GM23338 (cell line): ENCODE measurements around the gene FBXO33. TPM values are rescaled to one million over a fixed set of nuclear protein-coding genes. Genes with fewer than 3 reads are reported as not detected.

Experiments used
- ATAC-seq: fragments of 200-7000 bp; cut with Tn5 transposase; 3 replicates; pipeline ENCODE4 v1.9.1; 2020
- DNase-seq: peaks from one replicate; pipeline ENCODE4 v3.0.0-alpha.2; 2015; ENCODE audit warnings: low spot score
- H2AFZ ChIP-seq: fragments of 200-600 bp; sonication (generic); 2 replicates; pipeline ENCODE4 v1.8.0; 2016; ENCODE audit warnings: antibody characterized with exemption, mild to moderate bottlenecking, moderate library complexity
- H3F3A ChIP-seq: fragments of 200-600 bp; sonication (generic); replicated peaks from 2 replicates; pipeline ENCODE4 v1.8.0; 2017; ENCODE audit warnings: antibody characterized with exemption, mixed run types, low read depth
- H3K27ac ChIP-seq: fragments of 200-600 bp; sonication (generic); 2 replicates; pipeline ENCODE4 v1.6.1; 2016; ENCODE audit warnings: low read depth
- H3K27me3 ChIP-seq: fragments of 200-600 bp; sonication (generic); 2 replicates; pipeline ENCODE4 v1.8.0; 2016; ENCODE audit warnings: mild to moderate bottlenecking, mixed run types, moderate library complexity; ENCODE audit not compliant: insufficient read depth
- H3K36me3 ChIP-seq: fragments of 200-600 bp; sonication (generic); 2 replicates; pipeline ENCODE4 v1.8.0; 2016; ENCODE audit warnings: mild to moderate bottlenecking; ENCODE audit not compliant: insufficient read depth
- H3K4me1 ChIP-seq: fragments of 200-600 bp; sonication (generic); 2 replicates; pipeline ENCODE4 v1.8.0; 2016; ENCODE audit warnings: mild to moderate bottlenecking, moderate library complexity; ENCODE audit not compliant: insufficient read depth
- H3K4me2 ChIP-seq: fragments of 200-600 bp; sonication (generic); 2 replicates; pipeline ENCODE4 v1.7.1; 2017; ENCODE audit warnings: mixed run types
- H3K4me3 ChIP-seq: fragments of 200-600 bp; sonication (generic); 2 replicates; pipeline ENCODE4 v1.6.1; 2016; ENCODE audit warnings: mixed run types
- H3K79me2 ChIP-seq: fragments of 200-600 bp; sonication (generic); replicated peaks from 2 replicates; pipeline ENCODE4 v1.8.0; 2017; ENCODE audit warnings: mild to moderate bottlenecking; ENCODE audit not compliant: insufficient read depth
- H3K9me2 ChIP-seq: fragments of 200-600 bp; sonication (generic); 2 replicates; pipeline ENCODE4 v1.8.0; 2017; ENCODE audit not compliant: insufficient read depth
- H4K20me1 ChIP-seq: fragments of 200-600 bp; sonication (generic); replicated peaks from 2 replicates; pipeline ENCODE4 v1.8.0; 2017; ENCODE audit warnings: mild to moderate bottlenecking; ENCODE audit not compliant: insufficient read depth
- H3K27ac Mint-ChIP-seq: 2 replicates; pipeline ENCODE4 v1.8.0; 2020; ENCODE audit warnings: inconsistent platforms, mild to moderate bottlenecking, moderate library complexity, mixed read lengths
- H3K27me3 Mint-ChIP-seq: 3 replicates; pipeline ENCODE4 v1.8.0; 2022; ENCODE audit warnings: low read depth, mild to moderate bottlenecking, moderate library complexity, mixed read lengths, inconsistent platforms; ENCODE audit not compliant: insufficient read depth, poor library complexity
- H3K36me3 Mint-ChIP-seq: 3 replicates; pipeline ENCODE4 v1.8.0; 2021; ENCODE audit warnings: low read depth, mild to moderate bottlenecking, inconsistent platforms, moderate library complexity, mixed read lengths
- H3K4me1 Mint-ChIP-seq: 3 replicates; pipeline ENCODE4 v1.8.0; 2020; ENCODE audit warnings: mild to moderate bottlenecking, inconsistent platforms, mixed read lengths
- H3K4me3 Mint-ChIP-seq: 3 replicates; pipeline ENCODE4 v1.8.0; 2021; ENCODE audit warnings: moderate library complexity, mild to moderate bottlenecking, inconsistent platforms, mixed read lengths
- H3K9me3 Mint-ChIP-seq: 3 replicates; pipeline ENCODE4 v1.8.0; 2020; ENCODE audit warnings: moderate library complexity, mild to moderate bottlenecking, inconsistent platforms, mixed read lengths
- CREB1 ChIP-seq: fragments of 250-450 bp; sonication (Bioruptor Pico); IDR thresholded peaks from 2 replicates; pipeline ENCODE4 v1.5.0; 2020; ENCODE audit warnings: low read depth, mild to moderate bottlenecking, moderate library complexity
- CTCF ChIP-seq, 2 experiments: fragments of 200-600 bp in 1 of 2; sonication (generic) in 1 of 2; conservative IDR thresholded peaks; 2 replicates each; pipeline versions ENCODE4 v1.5.1 to v1.6.1; 2016 to 2017; ENCODE audit warnings: antibody characterized with exemption in 2 of 2, low read depth in 2 of 2, mild to moderate bottlenecking in 2 of 2, moderate library complexity in 1 of 2
- ETS1 ChIP-seq: IDR thresholded peaks from 2 replicates; pipeline ENCODE4 v1.6.1; 2016; ENCODE audit warnings: antibody characterized with exemption
- EZH2 ChIP-seq: fragments of 200-600 bp; sonication (generic); IDR thresholded peaks from one replicate; pipeline ENCODE4 v1.8.0; 2017; ENCODE audit warnings: antibody characterized with exemption, mild to moderate bottlenecking, low read depth; ENCODE audit not compliant: unreplicated experiment
- EZH2phosphoT487 ChIP-seq: fragments of 200-600 bp; sonication (generic); IDR thresholded peaks from one replicate; pipeline ENCODE4 v1.8.1; 2018; ENCODE audit warnings: antibody characterized with exemption; ENCODE audit not compliant: unreplicated experiment
- JUNB ChIP-seq: IDR thresholded peaks from one replicate; pipeline ENCODE4 v1.6.1; 2016; ENCODE audit warnings: antibody characterized with exemption; ENCODE audit not compliant: unreplicated experiment
- NANOG ChIP-seq: IDR thresholded peaks from 2 replicates; pipeline ENCODE4 v1.6.1; 2016; ENCODE audit warnings: antibody characterized with exemption, borderline replicate concordance
- POLR2AphosphoS5 ChIP-seq: IDR thresholded peaks from 2 replicates; pipeline ENCODE4 v1.6.1; 2016; ENCODE audit warnings: antibody characterized with exemption, low read depth
- STAT1 ChIP-seq: IDR thresholded peaks from one replicate; pipeline ENCODE4 v1.6.1; 2016; ENCODE audit warnings: antibody characterized with exemption; ENCODE audit not compliant: unreplicated experiment
- ZNF114 ChIP-seq: fragments of 250-450 bp; sonication (Bioruptor Pico); IDR thresholded peaks from 2 replicates; pipeline ENCODE4 v1.5.0; 2020; ENCODE audit warnings: mild to moderate bottlenecking, moderate library complexity
- ZNF331 ChIP-seq: fragments of 250-450 bp; sonication (Bioruptor Pico); IDR thresholded peaks from 2 replicates; pipeline ENCODE4 v1.5.0; 2020; ENCODE audit warnings: low read depth, mild to moderate bottlenecking, moderate library complexity
- polyA plus RNA-seq: library from polyadenylated mRNA; unstranded; fragments of >200 nt; fragmentation: Nextera tagmentation; extraction: Ambion mirVana; gene quantifications from 2 replicates; pipeline ENCODE4 v1.2.1, GENCODE V29; 2016
- total RNA-seq: library from RNA; depleted of rRNA; stranded (reverse); fragments of >200 nt; shearing (Covaris generic); gene quantifications from 2 replicates; pipeline ENCODE4 v1.2.3, GENCODE V29; 2014
- TF ChIP-seq, protein P1 (sequence below): fragments of 250-450 bp; sonication (Bioruptor Pico); IDR thresholded peaks from 2 replicates; pipeline ENCODE4 v1.5.0; 2020; ENCODE audit warnings: mild to moderate bottlenecking, moderate library complexity

FBXO33 gene
- total and polyA plus RNA-seq, 2 experiments from 2014 or later, result 6.7 to 13.1 TPM

GRCh38 chr14:39374851-39375250 is 57.4 kb downstream of the FBXO33 start (continued):
- TF ChIP-seq STAT1 (no peak), NANOG (no peak), EZH2 (no peak), POLR2AphosphoS5 (no peak), CTCF (conservative IDR thresholded peaks at IDR 0.05; ENCODE audit: low read depth in 2 of 2) (no peak), EZH2phosphoT487 (no peak), ETS1 (no peak)

GRCh38 chr14:39372656-39373055 is 59.6 kb downstream of the FBXO33 start:
- Histone ChIP-seq H3K4me3 (no peak overlapping the region), H3F3A (no peaks in the 10 kb centered on the region), H3K27me3 (no peaks in the 10 kb centered on the region), H3K79me2 (no peaks in the 10 kb centered on the region), H3K27ac (no peak overlapping the region), H3K4me2 (no peak overlapping the region), H4K20me1 (no peaks in the 10 kb centered on the region), H3K4me1 (peaks cover 14% of the 10 kb centered on the region), H3K9me2 (no peaks in the 10 kb centered on the region), H3K36me3 (no peaks in the 10 kb centered on the region), H2AFZ (no peak overlapping the region)
- Mint-ChIP-seq H3K27me3 (no peaks in the 10 kb centered on the region), H3K9me3 (no peaks in the 10 kb centered on the region), H3K4me1 (peaks cover 24% of the 10 kb centered on the region), H3K27ac (no peak overlapping the region), H3K4me3 (no peak overlapping the region), H3K36me3 (no peaks in the 10 kb centered on the region)
- ATAC-seq (no peak), DNase-seq (no peak)
- no peak for TF ChIP-seq POLR2AphosphoS5
- TF ChIP-seq NANOG, result no peak
- TF ChIP-seq ZNF331 (CRISPR knock-in tag), result no peak
- TF ChIP-seq EZH2, result no peak
- TF ChIP-seq ZNF114 (CRISPR knock-in tag), result no peak
- TF ChIP-seq, protein P1, sequence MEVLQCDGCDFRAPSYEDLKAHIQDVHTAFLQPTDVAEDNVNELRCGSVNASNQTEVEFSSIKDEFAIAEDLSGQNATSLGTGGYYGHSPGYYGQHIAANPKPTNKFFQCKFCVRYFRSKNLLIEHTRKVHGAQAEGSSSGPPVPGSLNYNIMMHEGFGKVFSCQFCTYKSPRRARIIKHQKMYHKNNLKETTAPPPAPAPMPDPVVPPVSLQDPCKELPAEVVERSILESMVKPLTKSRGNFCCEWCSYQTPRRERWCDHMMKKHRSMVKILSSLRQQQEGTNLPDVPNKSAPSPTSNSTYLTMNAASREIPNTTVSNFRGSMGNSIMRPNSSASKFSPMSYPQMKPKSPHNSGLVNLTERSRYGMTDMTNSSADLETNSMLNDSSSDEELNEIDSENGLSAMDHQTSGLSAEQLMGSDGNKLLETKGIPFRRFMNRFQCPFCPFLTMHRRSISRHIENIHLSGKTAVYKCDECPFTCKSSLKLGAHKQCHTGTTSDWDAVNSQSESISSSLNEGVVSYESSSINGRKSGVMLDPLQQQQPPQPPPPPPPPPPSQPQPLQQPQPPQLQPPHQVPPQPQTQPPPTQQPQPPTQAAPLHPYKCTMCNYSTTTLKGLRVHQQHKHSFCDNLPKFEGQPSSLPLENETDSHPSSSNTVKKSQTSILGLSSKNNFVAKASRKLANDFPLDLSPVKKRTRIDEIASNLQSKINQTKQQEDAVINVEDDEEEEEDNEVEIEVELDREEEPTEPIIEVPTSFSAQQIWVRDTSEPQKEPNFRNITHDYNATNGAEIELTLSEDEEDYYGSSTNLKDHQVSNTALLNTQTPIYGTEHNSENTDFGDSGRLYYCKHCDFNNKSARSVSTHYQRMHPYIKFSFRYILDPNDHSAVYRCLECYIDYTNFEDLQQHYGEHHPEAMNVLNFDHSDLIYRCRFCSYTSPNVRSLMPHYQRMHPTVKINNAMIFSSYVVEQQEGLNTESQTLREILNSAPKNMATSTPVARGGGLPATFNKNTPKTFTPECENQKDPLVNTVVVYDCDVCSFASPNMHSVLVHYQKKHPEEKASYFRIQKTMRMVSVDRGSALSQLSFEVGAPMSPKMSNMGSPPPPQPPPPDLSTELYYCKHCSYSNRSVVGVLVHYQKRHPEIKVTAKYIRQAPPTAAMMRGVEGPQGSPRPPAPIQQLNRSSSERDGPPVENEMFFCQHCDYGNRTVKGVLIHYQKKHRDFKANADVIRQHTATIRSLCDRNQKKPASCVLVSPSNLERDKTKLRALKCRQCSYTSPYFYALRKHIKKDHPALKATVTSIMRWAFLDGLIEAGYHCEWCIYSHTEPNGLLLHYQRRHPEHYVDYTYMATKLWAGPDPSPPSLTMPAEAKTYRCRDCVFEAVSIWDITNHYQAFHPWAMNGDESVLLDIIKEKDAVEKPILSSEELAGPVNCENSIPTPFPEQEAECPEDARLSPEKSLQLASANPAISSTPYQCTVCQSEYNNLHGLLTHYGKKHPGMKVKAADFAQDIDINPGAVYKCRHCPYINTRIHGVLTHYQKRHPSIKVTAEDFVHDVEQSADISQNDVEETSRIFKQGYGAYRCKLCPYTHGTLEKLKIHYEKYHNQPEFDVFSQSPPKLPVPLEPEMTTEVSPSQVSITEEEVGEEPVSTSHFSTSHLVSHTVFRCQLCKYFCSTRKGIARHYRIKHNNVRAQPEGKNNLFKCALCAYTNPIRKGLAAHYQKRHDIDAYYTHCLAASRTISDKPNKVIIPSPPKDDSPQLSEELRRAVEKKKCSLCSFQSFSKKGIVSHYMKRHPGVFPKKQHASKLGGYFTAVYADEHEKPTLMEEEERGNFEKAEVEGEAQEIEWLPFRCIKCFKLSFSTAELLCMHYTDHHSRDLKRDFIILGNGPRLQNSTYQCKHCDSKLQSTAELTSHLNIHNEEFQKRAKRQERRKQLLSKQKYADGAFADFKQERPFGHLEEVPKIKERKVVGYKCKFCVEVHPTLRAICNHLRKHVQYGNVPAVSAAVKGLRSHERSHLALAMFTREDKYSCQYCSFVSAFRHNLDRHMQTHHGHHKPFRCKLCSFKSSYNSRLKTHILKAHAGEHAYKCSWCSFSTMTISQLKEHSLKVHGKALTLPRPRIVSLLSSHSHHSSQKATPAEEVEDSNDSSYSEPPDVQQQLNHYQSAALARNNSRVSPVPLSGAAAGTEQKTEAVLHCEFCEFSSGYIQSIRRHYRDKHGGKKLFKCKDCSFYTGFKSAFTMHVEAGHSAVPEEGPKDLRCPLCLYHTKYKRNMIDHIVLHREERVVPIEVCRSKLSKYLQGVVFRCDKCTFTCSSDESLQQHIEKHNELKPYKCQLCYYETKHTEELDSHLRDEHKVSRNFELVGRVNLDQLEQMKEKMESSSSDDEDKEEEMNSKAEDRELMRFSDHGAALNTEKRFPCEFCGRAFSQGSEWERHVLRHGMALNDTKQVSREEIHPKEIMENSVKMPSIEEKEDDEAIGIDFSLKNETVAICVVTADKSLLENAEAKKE, result no peak
- no peak for TF ChIP-seq CREB1 (CRISPR knock-in tag)
- no peak for TF ChIP-seq EZH2phosphoT487
- no peak for TF ChIP-seq STAT1
- no peak for TF ChIP-seq JUNB
- no peak for TF ChIP-seq CTCF (conservative IDR thresholded peaks at IDR 0.05; ENCODE audit: low read depth in 2 of 2)
- no peak for TF ChIP-seq ETS1
